GM18499 (cell line): ENCODE measurements around the gene PSKH1.
"Not testable (repeated sequence)": the region's sequence is repeated elsewhere in the genome, so short reads cannot be mapped to it uniquely, and the experiment has no call there.

Experiments
- ATAC-seq: cut with Tn5 transposase; IDR thresholded peaks from one replicate; pipeline ENCODE4 v1.9.1; 2021; ENCODE audit warnings: moderate number of reproducible peaks; ENCODE audit not compliant: insufficient read depth, unreplicated experiment

PSKH1 gene

GRCh38 chr16:67885545-67885944 lies 7.5 kb upstream of the PSKH1 start:
- no peak for ATAC-seq

- no peak for ATAC-seq
These were observed 7.1 kb upstream of the PSKH1 start for GRCh38 chr16:67885976-67886375.

- no peak for ATAC-seq
These were observed 6.7 kb upstream of the PSKH1 start for GRCh38 chr16:67886387-67886786.

- no peak for ATAC-seq
These were observed 4.7 kb upstream of the PSKH1 start for GRCh38 chr16:67888331-67888730.

- no peak for ATAC-seq
These were observed 679 bp upstream of the PSKH1 start for GRCh38 chr16:67892375-67892774.

GRCh38 chr16:67893743-67894399 lies 817 bp downstream of the PSKH1 start:
- ATAC-seq = no peak

GRCh38 chr16:67897231-67897630 lies 4.2 kb downstream of the PSKH1 start:
- ATAC-seq = no peak

- ATAC-seq = no peak
These were observed 8.7 kb downstream of the PSKH1 start for GRCh38 chr16:67901734-67902133.

- no peak for ATAC-seq
These were observed 9.8 kb downstream of the PSKH1 start for GRCh38 chr16:67902831-67903230.

GRCh38 chr16:67907397-67908180 lies 14.5 kb downstream of the PSKH1 start:
- ATAC-seq = no peak

GRCh38 chr16:67909056-67909742 lies 16.1 kb downstream of the PSKH1 start:
- ATAC-seq = no peak

GRCh38 chr16:67910158-67910557 lies 17.1 kb downstream of the PSKH1 start:
- no peak for ATAC-seq

GRCh38 chr16:67914758-67915495 lies 21.9 kb downstream of the PSKH1 start:
- ATAC-seq = no peak

- ATAC-seq = not testable (repeated sequence)
These were observed 22.4 kb downstream of the PSKH1 start for GRCh38 chr16:67915496-67915769.

- no peak for ATAC-seq
These were observed 23.0 kb downstream of the PSKH1 start for GRCh38 chr16:67915831-67916723.

GRCh38 chr16:67917140-67917851 lies 24.2 kb downstream of the PSKH1 start:
- no peak for ATAC-seq

GRCh38 chr16:67917852-67918236 lies 24.8 kb downstream of the PSKH1 start:
- ATAC-seq = no peak

- no peak for ATAC-seq
These were observed 26.7 kb downstream of the PSKH1 start for GRCh38 chr16:67919622-67920221.

- no peak for ATAC-seq
These were observed 29.2 kb downstream of the PSKH1 start for GRCh38 chr16:67922221-67922620.
